ENCODE data around the gene LIN7C.

The LIN7C gene

GRCh38 chr11:27513389-27513788 lies 6.8 kb upstream of the LIN7C start:
- Histone ChIP-seq H3K4me3 (no peak overlapping the region), H3K27ac (no peak overlapping the region)
- no peak for DNase-seq (ENCODE audit: low spot score)
- TF ChIP-seq CTCF (IDR thresholded peaks at IDR 0.05) = no peak

- no peak for TF ChIP-seq CTCF (IDR thresholded peaks at IDR 0.05)
Observed at GRCh38 chr11:27512238-27512637, 5.7 kb upstream of the LIN7C start.

GRCh38 chr11:27509908-27510307 lies 3.3 kb upstream of the LIN7C start:
- no peak overlapping the region for H3K4me3 ChIP-seq
- H3K27ac ChIP-seq = no peak overlapping the region
- no peak for TF ChIP-seq CTCF (IDR thresholded peaks at IDR 0.05)

More at GRCh38 chr11:27512238-27512637, 5.7 kb upstream of the LIN7C start:
- no peak overlapping the region for H3K4me3 ChIP-seq
- no peak for DNase-seq (ENCODE audit: low spot score)
- H3K27ac ChIP-seq = no peak overlapping the region

GRCh38 chr11:27507557-27508322 lies 1.2 kb upstream of the LIN7C start:
- no peak for TF ChIP-seq CTCF (IDR thresholded peaks at IDR 0.05)
- no peak overlapping the region for H3K27ac ChIP-seq
- no peak for DNase-seq (ENCODE audit: low spot score)
- peak overlapping the region; percentile 95 for H3K4me3 ChIP-seq

More at GRCh38 chr11:27509908-27510307, 3.3 kb upstream of the LIN7C start:
- no peak for DNase-seq (ENCODE audit: low spot score)

GRCh38 chr11:27505781-27506180 lies 788 bp downstream of the LIN7C start:
- no peak for DNase-seq (ENCODE audit: low spot score)
- H3K4me3 ChIP-seq = peak overlapping the region; percentile 95
- H3K27ac ChIP-seq = peak overlapping the region; percentile 90 to 97
- TF ChIP-seq CTCF (IDR thresholded peaks at IDR 0.05) = no peak

GRCh38 chr11:27504205-27504604 lies 2.4 kb downstream of the LIN7C start:
- no peak for DNase-seq (ENCODE audit: low spot score)
- no peak overlapping the region for H3K4me3 ChIP-seq
- TF ChIP-seq CTCF (IDR thresholded peaks at IDR 0.05) = no peak
- H3K27ac ChIP-seq = no peak overlapping the region

GRCh38 chr11:27501100-27501499 lies 5.5 kb downstream of the LIN7C start:
- H3K27ac ChIP-seq = no peak overlapping the region
- no peak for DNase-seq (ENCODE audit: low spot score)
- no peak overlapping the region for H3K4me3 ChIP-seq
- no peak for TF ChIP-seq CTCF (IDR thresholded peaks at IDR 0.05)

Data from coronary artery (tissue), 2 donors.